GM21717 (cell line): ENCODE measurements around the gene SYNE2.
"Not testable (repeated sequence)": the region's sequence is repeated elsewhere in the genome, so short reads cannot be mapped to it uniquely, and the experiment has no call there.

Source experiments
- ATAC-seq: cut with Tn5 transposase; IDR thresholded peaks from one replicate; pipeline ENCODE4 v1.9.1; 2021; ENCODE audit warnings: mild to moderate bottlenecking, moderate library complexity; ENCODE audit not compliant: unreplicated experiment

Gene SYNE2

DNA sequence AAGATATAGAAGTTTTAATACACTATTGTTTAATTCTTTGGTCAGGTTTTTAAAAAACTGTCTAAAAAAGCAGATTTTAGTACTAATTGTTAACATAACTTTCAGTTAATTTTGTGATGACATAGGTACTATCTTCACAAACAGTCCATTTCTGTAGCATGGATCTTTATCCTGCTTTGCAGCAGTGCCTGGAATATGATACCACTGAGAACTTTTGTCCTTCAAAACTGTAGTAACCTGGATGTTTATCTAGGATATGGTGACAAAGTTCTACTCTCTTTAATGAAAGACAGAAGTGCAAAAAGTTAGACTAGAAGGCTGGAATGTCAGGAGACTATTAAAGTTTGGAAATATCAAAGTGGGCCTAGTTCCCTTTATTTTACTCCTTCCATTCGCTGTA is 159.9 kb downstream of the SYNE2 start:
- no peak for ATAC-seq

DNA sequence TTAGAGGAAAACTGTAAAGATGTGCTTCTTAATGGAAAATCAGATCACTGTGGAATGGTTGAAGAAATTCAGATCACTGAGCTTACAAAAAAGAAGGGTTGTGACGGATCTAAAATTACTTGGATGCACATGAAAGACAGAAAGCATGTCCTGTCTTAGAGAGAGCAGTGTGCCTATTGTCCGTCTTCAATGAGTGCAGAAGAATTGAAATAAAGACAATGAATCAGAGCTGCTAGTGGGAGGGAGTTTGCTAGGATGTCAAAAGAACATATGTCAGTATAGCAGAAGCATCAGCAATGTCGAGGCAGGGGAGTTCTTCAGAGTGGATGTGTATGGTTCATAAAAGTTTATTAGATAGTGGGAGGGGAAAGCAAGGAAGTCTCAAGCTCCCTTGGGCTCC is 172.7 kb downstream of the SYNE2 start:
- no peak for ATAC-seq

- ATAC-seq: no peak
Observed at GRCh38 chr14:64026600-64026999, 173.8 kb downstream of the SYNE2 start.

DNA sequence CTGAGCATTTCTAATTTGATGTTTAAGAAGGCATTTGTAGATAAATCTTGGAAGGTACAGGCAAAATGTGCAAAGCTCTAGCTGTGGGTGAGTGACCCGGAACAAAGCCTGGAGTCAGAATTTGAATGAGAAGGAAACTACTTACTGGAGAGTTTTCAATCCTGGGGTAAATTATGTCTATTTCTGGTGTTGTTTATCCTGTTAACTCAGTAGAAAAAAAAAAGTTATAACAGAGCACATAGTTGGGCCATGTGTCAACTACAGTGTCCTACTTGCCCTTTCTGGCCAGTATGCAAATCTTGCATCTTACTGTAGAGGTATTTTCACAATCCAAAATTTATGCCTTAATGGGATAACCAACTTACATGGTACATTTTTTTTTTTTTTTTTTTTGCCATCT is 182.3 kb downstream of the SYNE2 start:
- ATAC-seq: no peak

DNA sequence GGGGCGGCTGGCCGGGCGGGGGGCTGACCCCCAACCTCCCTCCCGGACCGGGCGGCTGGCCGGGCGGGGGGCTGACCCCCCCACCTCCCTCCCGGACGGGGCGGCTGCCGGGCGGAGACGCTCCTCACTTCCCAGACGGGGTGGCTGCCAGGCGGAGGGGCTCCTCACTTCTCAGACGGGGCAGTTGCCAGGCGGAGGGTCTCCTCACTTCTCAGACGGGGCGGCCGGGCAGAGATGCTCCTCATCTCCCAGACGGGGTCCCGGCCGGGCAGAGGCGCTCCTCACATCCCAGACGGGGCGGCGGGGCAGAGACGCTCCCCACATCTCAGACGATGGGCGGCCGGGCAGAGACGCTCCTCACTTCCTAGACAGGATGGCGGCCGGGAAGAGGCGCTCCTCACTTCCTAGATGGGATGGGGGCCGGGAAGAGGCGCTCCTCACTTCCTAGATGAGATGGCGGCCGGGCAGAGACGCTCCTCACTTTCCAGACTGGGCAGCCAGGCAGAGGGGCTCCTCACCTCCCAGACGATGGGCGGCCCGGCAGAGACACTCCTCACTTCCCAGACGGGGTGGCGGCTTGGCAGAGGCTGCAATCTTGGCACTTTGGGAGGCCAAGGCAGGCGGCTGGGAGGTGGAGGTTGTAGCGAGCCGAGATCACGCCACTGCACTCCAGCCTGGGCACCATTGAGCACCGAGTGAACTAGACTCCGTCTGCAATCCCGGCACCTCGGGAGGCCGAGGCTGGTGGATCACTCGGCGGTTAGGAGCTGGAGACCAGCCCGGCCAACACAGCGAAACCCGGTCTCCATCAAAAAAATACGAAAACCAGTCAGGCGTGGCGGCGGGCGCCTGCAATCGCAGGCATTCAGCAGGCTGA is 185.3 kb downstream of the SYNE2 start:
- not testable (repeated sequence) for ATAC-seq

DNA sequence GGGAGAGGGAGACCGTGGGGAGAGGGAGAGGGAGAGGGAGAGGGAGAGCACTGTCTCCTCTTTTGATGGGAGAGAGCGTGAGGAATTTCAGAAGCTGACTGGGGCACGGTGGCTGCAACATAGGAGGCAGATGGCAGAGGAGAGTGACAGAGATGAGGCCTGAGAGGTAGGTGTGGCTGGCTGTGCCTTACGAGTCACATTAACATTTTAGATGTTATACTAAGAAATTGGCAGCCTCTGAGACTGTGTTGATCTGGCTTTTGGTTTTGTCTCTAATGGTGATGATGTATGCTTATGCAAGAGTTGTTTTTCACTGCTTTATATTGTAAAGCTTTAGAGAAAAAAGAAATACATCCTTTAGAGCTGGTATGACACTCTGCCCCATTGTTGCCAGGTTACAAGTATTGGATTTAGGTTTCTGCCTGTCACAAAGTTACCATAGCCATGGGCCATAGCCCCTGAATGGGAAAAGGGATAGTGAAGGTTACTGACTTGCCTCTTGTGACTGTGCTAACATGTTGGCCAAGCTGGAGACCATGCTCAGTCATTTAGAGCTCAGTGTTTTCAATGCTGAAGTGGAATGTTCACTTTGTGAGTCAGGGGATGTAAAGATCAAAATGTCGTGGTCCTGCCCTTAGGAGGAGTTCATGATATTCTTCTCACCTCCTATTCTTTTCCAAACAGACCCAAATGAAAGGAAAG is 186.2 kb downstream of the SYNE2 start:
- no peak for ATAC-seq

DNA sequence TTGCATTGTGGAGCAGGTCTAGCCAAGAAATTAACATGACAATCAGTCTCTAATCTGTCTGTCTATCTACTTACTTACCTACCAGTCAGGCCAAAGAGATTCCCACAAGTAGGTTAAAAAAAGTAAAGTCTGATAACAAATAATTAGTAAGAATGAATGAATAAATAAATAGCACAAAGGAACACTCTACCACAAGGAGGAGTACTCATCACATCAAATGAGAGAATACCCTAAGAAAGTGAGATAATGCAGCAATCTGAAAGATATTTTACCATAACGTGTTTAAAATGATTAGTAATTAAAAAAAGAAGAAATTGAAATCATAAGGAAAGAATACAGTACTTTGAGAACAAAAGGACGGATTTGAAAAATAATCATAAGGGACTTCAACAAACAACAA is 187.2 kb downstream of the SYNE2 start:
- ATAC-seq: no peak

DNA sequence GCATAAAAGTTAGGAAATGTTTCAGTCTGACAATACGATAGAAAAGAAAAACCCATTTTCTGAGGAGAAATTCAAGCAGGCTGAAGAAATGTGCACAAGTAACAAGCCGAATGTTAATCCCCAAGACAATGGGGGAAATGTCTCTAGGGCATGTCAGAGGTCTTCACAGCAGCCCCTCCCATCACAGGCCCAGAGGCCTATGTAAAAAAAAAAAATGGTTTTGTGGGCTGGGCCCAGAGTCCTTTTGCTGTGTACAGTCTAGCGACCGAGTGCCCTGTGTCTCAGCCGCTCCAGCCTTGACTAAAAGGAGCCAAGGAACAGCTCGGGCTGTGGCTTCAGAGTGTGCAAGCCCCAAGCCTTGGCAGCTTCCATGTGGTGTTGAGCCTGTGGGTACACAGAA is 190.5 kb downstream of the SYNE2 start:
- not testable (repeated sequence) for ATAC-seq

DNA sequence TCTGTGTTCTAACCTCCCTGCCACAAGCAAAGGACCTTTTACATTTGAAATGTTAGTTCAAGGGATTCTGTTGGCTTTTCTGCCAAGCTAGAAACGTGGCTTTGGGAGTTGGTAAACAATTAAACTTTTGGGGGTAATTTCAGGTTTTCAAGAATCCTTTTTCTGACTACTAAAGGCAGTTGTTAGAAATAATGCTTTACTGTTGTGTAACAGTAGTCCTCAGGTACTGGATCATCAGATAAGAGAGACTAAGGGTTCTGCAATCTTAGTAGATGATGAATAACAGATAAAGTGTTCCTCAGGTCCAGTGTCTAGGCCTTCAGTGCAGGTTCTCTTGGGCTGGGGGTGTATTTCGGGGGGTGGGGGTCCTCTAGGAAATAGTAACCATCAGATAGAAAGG is 192.3 kb downstream of the SYNE2 start:
- ATAC-seq: no peak

GRCh38 chr14:64049616-64050381 is 197.0 kb downstream of the SYNE2 start:
- no peak for ATAC-seq

GRCh38 chr14:64053694-64054669 is 201.2 kb downstream of the SYNE2 start:
- no peak for ATAC-seq

DNA sequence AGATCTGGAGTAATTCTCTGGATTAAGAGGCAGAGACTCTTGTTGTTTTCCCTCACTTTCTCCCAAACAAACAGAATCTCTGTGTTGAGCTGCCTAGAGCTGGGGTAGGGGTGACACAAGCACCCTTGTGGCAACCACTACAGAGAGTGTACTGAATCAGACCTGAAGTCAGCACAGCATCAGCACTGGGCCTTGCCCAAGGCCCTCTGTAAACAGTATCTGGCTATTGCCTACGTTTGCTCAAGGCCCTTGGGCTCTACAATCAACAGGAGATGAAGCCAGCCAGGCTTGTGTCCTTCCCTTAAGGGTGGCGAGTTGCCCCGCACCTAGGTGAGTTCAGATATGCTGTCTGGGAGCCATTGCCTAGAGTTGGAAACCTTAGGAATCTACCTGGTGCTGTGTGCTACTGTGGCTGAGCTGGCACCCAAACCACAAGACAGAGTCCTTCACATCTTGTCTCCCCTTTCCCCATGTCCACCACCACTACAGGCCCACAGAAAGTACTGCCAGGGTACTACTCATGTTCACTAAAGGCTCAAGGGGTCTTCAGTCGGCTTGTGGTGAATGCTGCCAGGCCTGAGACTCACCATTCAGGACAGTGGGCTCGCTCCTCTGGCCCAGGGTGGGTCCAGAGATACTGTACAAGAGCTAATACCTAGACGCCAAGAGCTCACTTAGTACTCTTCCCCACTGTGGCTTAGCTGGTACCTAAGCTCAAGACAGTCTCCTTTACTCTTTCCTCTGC is 206.8 kb downstream of the SYNE2 start:
- no peak for ATAC-seq

DNA sequence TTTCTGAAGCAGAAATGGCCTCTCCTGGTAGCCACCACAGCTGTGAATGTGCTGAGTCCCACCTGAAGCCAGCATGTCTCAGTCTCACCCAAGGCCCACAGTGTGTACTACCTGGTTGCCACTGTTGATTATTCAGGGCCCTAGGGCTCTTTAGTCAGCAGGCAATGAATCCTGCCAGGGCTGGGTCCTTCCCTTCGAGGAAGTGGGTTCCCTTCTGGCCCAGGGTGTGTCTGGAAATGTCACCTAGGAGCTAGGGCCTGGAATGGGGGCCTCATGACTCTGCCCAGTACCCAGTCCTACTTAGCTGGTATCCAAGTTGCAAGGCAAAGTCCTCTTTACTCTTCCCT is 207.4 kb downstream of the SYNE2 start:
- no peak for ATAC-seq

DNA sequence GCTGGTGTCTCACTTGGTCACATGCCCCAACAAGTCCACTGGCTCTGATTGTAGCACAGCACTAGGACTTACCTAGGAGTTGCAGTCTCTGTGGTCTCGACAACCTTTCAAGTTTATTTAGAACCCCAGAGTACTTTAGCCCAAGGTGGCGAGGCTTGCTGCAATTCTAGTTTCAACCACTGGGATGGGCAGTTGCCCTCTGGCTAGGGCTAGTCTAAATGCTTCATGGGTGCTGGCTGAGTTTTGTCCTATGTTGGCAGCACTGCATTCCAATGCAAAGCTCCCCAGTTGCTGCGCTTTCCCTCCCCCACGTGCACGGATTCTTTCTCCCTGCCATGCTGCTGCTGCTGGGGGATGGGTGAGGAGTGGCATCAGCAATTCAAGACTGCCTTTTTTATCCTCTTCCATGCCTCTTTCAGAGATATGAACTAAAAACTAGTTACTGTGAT is 207.9 kb downstream of the SYNE2 start:
- no peak for ATAC-seq

- no peak for ATAC-seq
Observed at GRCh38 chr14:64061115-64061514, 208.3 kb downstream of the SYNE2 start.

- no peak for ATAC-seq
Observed at GRCh38 chr14:64061706-64062105, 208.9 kb downstream of the SYNE2 start.

DNA sequence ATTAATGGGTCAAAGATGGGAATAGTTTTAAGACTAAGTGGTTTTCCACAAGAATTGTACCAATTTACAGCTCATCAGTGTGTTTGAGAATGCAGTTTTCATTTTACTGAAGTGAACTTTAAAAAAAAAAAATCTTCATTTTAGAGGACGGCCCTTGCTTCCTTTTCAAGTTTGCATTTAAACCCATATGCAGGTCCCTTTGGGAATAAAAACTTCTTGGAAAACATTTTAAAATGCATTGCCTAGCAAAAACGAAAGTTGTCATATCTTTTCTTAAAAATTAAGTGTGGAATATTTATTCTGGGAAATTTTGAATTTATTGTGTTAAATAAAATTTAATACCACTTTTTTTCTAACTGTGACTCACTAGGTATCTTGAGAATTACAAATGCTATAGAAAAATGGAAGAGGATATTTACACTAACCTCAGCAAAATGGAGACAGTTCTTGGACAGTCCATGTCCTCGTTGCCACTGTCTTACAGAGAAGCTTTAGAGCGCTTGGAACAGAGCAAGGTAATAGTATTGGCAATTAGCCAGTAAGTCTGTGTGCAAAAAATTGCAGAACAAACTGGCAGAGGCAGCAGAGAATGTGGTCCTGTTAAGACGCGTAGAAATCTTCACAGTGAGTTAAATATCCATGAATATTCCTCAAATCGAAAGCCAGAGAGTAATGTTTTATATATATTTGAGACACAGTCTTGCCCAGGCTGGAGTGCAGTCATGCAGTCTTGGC is 209.7 kb downstream of the SYNE2 start:
- ATAC-seq: no peak

- ATAC-seq: no peak
Observed at GRCh38 chr14:64064447-64064846, 211.6 kb downstream of the SYNE2 start.
